ENCODE results near the gene TMEM243. TPM values are rescaled to one million over a fixed set of nuclear protein-coding genes. Genes with fewer than 3 reads are reported as not detected.

TMEM243 gene
- total RNA-seq, 2 experiments from 2014 or later, result 67.0 to 67.2 TPM

DNA sequence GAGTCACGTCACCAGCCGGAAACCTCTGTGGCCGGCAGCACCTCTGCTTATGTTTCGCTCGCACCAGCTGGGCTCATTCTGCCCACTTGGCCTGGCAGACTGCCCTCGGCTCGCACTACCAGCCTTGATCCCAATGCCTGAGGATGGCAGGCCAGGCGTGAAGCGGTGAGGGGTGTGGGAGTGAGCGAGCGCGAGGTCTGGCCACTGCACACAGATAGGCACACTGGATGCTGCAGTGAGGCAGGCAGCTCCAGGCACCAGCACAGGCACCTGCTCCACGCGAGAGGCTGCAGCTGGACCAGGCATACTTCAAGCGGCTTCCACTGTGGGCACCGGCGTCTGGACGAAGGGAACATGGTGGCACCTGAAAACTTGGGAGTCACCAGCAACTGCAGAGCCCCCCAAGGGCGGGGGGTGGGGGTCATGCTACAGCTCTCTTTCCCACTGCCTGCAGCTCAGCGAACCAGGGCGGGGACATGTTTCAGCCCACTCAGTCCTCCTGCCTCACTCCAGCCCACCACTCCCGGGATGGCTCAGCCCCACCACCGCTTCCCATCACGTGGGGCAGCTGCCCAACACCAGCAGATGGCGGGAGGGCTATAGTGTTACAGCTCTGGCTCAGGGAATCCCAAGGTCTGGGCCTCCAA, 72.7 kb downstream of the TMEM243 start:
- POLR2A ChIA-PET, result interaction anchor here (1.6 kb wide), 1 partner anchor 87 kb away, joined by 4 read pairs; the partner anchor contains the start of gene ELAPOR2
- CTCF ChIA-PET, result interaction anchor here (1.3 to 5.1 kb wide), 6 partner anchors 11 to 220 kb away, joined by 3 to 51 read pairs (median 14); partner anchors contain the start of gene ELAPOR2
- DNase-seq, result no peak
- Mint-ChIP-seq H3K27me3 (no peaks in the 10 kb centered on the region), H3K4me1 (ENCODE audit: low read depth) (no peaks in the 10 kb centered on the region), H3K9me3 (no peaks in the 10 kb centered on the region), H3K36me3 (ENCODE audit: low read depth) (no peaks in the 10 kb centered on the region), H3K4me3 (no peak overlapping the region), H3K27ac (no peak overlapping the region)
- intact Hi-C loops (cut with micrococcal nuclease), result no loop called here
- no peak for ATAC-seq
- TF ChIP-seq, protein P1, sequence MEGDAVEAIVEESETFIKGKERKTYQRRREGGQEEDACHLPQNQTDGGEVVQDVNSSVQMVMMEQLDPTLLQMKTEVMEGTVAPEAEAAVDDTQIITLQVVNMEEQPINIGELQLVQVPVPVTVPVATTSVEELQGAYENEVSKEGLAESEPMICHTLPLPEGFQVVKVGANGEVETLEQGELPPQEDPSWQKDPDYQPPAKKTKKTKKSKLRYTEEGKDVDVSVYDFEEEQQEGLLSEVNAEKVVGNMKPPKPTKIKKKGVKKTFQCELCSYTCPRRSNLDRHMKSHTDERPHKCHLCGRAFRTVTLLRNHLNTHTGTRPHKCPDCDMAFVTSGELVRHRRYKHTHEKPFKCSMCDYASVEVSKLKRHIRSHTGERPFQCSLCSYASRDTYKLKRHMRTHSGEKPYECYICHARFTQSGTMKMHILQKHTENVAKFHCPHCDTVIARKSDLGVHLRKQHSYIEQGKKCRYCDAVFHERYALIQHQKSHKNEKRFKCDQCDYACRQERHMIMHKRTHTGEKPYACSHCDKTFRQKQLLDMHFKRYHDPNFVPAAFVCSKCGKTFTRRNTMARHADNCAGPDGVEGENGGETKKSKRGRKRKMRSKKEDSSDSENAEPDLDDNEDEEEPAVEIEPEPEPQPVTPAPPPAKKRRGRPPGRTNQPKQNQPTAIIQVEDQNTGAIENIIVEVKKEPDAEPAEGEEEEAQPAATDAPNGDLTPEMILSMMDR (IDR thresholded peaks at IDR 0.05), result no peak

Other genes starting within 250 kb of the TMEM243 start
- gene ELAPOR2, start 160.1 kb downstream of the TMEM243 start, total RNA-seq, result 1 to 10 TPM; 2.8 to 3.1 TPM
- 10 to 100 TPM; 63.0 to 65.1 TPM for gene DMTF1, start 67.3 kb downstream of the TMEM243 start, total RNA-seq
- gene CROT, start 125.9 kb upstream of the TMEM243 start, total RNA-seq, result 1 to 10 TPM; 7.2 to 7.3 TPM

Data from activated CD8-positive, alpha-beta T cell treated with anti-CD3 and anti-CD28 coated beads for 36 hours (primary cell).